C1 segment of cervical spinal cord (tissue), 14 donors: Measurements from ENCODE around the gene PKP1.

Source experiments
- DNase-seq, 14 donors: peaks; one replicate each; lab custom pipeline; 2025; lab: John Stamatoyannopoulos, UW

Gene PKP1

GRCh38 chr1:201260648-201261311 is 22.5 kb upstream of the PKP1 start:
- DNase-seq, result no peak

- no peak for DNase-seq
Measured at GRCh38 chr1:201261771-201262547, 21.3 kb upstream of the PKP1 start.

- DNase-seq, result no peak
Measured at GRCh38 chr1:201262963-201263608, 20.2 kb upstream of the PKP1 start.

- no peak for DNase-seq
Measured at GRCh38 chr1:201264072-201264471, 19.2 kb upstream of the PKP1 start.

- no peak for DNase-seq
Measured at GRCh38 chr1:201264554-201264953, 18.8 kb upstream of the PKP1 start.

GRCh38 chr1:201265756-201266155 is 17.6 kb upstream of the PKP1 start:
- DNase-seq, result no peak

GRCh38 chr1:201266276-201266675 is 17.0 kb upstream of the PKP1 start:
- DNase-seq, result no peak

- DNase-seq, result no peak
Measured at GRCh38 chr1:201266774-201267173, 16.5 kb upstream of the PKP1 start.

- DNase-seq, result no peak
Measured at GRCh38 chr1:201267481-201268229, 15.7 kb upstream of the PKP1 start.

- no peak for DNase-seq
Measured at GRCh38 chr1:201268604-201269151, 14.6 kb upstream of the PKP1 start.

- no peak for DNase-seq
Measured at GRCh38 chr1:201269281-201269680, 14.0 kb upstream of the PKP1 start.

GRCh38 chr1:201269900-201270410 is 13.4 kb upstream of the PKP1 start:
- DNase-seq, result no peak

- no peak for DNase-seq
Measured at GRCh38 chr1:201270616-201271390, 12.5 kb upstream of the PKP1 start.

- no peak for DNase-seq
Measured at GRCh38 chr1:201272799-201273198, 10.5 kb upstream of the PKP1 start.

GRCh38 chr1:201274616-201275252 is 8.6 kb upstream of the PKP1 start:
- no peak for DNase-seq

- DNase-seq, result peak in 1 of 14 donors; percentile 38
Measured at GRCh38 chr1:201275253-201275666, 8.0 kb upstream of the PKP1 start.

GRCh38 chr1:201276891-201277290 is 6.4 kb upstream of the PKP1 start:
- no peak for DNase-seq

GRCh38 chr1:201277441-201277840 is 5.9 kb upstream of the PKP1 start:
- no peak for DNase-seq

- DNase-seq, result no peak
Measured at GRCh38 chr1:201279313-201279712, 4.0 kb upstream of the PKP1 start.

GRCh38 chr1:201280884-201281283 is 2.4 kb upstream of the PKP1 start:
- DNase-seq, result no peak
